Endothelial cell (in vitro differentiated cells): Measurements from ENCODE around the gene FBXW12. TPM values are rescaled to one million over a fixed set of nuclear protein-coding genes. Genes with fewer than 3 reads are reported as not detected.

ENCODE experiments used
- DNase-seq: peaks from one replicate; pipeline ENCODE4 v3.0.0; 2021; ENCODE audit warnings: low spot score
- H3K27ac Mint-ChIP-seq: one replicate; pipeline ENCODE4 v1.8.0; 2021; ENCODE audit warnings: mixed read lengths, inconsistent platforms; ENCODE audit not compliant: unreplicated experiment
- H3K27me3 Mint-ChIP-seq: one replicate; pipeline ENCODE4 v1.8.0; 2021; ENCODE audit warnings: mild to moderate bottlenecking, moderate library complexity, mixed read lengths, inconsistent platforms; ENCODE audit not compliant: unreplicated experiment
- H3K36me3 Mint-ChIP-seq: one replicate; pipeline ENCODE4 v1.8.0; 2021; ENCODE audit warnings: mild to moderate bottlenecking, low read depth, mixed read lengths, inconsistent platforms; ENCODE audit not compliant: unreplicated experiment
- H3K4me1 Mint-ChIP-seq: one replicate; pipeline ENCODE4 v1.8.0; 2021; ENCODE audit warnings: mild to moderate bottlenecking, mixed read lengths, inconsistent platforms; ENCODE audit not compliant: unreplicated experiment
- H3K4me3 Mint-ChIP-seq: one replicate; pipeline ENCODE4 v1.8.0; 2021; ENCODE audit warnings: mild to moderate bottlenecking, mixed read lengths, inconsistent platforms; ENCODE audit not compliant: unreplicated experiment
- H3K9me3 Mint-ChIP-seq: one replicate; pipeline ENCODE4 v1.8.0; 2021; ENCODE audit warnings: mixed read lengths, inconsistent platforms; ENCODE audit not compliant: unreplicated experiment
- total RNA-seq: library from RNA; stranded (reverse); fragmentation: NEBNext Ultra II Directional; extraction: Animal tissue kit (Norgen Biotek cat#: 25700); gene quantifications from one replicate; pipeline ENCODE4 v1.2.1, GENCODE V29; 2021; ENCODE audit not compliant: unreplicated experiment
- TF ChIP-seq, protein P1 (sequence below): fragments of 200-600 bp; sonication (generic); IDR thresholded peaks from one replicate; pipeline ENCODE4 v1.5.0; 2021; ENCODE audit warnings: antibody characterized with exemption; ENCODE audit not compliant: unreplicated experiment

FBXW12 gene
- total RNA-seq, 1 donor from 2014 or later: not detected

- Mint-ChIP-seq H3K27ac (no peak overlapping the region), H3K27me3 (peaks cover 26% of the 10 kb centered on the region), H3K9me3 (no peaks in the 10 kb centered on the region), H3K36me3 (peaks cover 15% of the 10 kb centered on the region), H3K4me1 (peaks cover 30% of the 10 kb centered on the region), H3K4me3 (no peak overlapping the region)
- TF ChIP-seq, protein P1, sequence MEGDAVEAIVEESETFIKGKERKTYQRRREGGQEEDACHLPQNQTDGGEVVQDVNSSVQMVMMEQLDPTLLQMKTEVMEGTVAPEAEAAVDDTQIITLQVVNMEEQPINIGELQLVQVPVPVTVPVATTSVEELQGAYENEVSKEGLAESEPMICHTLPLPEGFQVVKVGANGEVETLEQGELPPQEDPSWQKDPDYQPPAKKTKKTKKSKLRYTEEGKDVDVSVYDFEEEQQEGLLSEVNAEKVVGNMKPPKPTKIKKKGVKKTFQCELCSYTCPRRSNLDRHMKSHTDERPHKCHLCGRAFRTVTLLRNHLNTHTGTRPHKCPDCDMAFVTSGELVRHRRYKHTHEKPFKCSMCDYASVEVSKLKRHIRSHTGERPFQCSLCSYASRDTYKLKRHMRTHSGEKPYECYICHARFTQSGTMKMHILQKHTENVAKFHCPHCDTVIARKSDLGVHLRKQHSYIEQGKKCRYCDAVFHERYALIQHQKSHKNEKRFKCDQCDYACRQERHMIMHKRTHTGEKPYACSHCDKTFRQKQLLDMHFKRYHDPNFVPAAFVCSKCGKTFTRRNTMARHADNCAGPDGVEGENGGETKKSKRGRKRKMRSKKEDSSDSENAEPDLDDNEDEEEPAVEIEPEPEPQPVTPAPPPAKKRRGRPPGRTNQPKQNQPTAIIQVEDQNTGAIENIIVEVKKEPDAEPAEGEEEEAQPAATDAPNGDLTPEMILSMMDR: no peak
- DNase-seq: no peak
Measured at GRCh38 chr3:48426401-48426909, 54.4 kb downstream of the FBXW12 start.

GRCh38 chr3:48426944-48427629 lies 55.1 kb downstream of the FBXW12 start:
- peaks cover 34% of the 10 kb centered on the region for H3K4me1 Mint-ChIP-seq
- DNase-seq: no peak

DNA sequence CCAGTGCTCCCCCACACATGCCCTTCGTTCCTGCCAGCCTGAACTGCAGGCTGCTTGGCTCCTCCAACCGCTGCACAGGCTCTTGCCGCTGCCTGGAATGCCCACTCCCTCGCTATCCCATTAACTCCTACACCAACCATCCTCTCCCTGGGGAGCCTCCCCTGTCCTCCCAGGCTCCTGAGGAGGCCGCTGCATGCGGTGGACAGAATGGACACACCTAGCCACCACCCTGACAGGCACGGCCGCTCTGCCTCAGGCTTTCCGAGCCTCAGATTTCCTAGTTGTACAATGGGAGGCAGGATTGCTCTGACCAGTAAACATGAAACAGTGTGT lies 55.6 kb downstream of the FBXW12 start:
- Mint-ChIP-seq H3K36me3 (peaks cover 20% of the 10 kb centered on the region), H3K9me3 (no peaks in the 10 kb centered on the region), H3K4me1 (peaks cover 34% of the 10 kb centered on the region), H3K27ac (no peak overlapping the region), H3K4me3 (peak overlapping the region; percentile 79), H3K27me3 (peaks cover 24% of the 10 kb centered on the region)
- no peak for DNase-seq
- TF ChIP-seq, protein P1: no peak

More at GRCh38 chr3:48426944-48427629, 55.1 kb downstream of the FBXW12 start:
- H3K4me3 Mint-ChIP-seq: peak overlapping the region; percentile 11
- peaks cover 24% of the 10 kb centered on the region for H3K27me3 Mint-ChIP-seq
- no peaks in the 10 kb centered on the region for H3K9me3 Mint-ChIP-seq
- peaks cover 15% of the 10 kb centered on the region for H3K36me3 Mint-ChIP-seq
- H3K27ac Mint-ChIP-seq: peak overlapping the region; percentile 39
- TF ChIP-seq, protein P1: no peak

- H3K9me3 Mint-ChIP-seq: no peaks in the 10 kb centered on the region
- peak overlapping the region; percentile 79 for H3K4me3 Mint-ChIP-seq
- DNase-seq: no peak
- TF ChIP-seq, protein P1: no peak
- H3K36me3 Mint-ChIP-seq: peaks cover 16% of the 10 kb centered on the region
- H3K4me1 Mint-ChIP-seq: peaks cover 34% of the 10 kb centered on the region
- H3K27ac Mint-ChIP-seq: peak overlapping the region; percentile 64
- H3K27me3 Mint-ChIP-seq: peaks cover 23% of the 10 kb centered on the region
Measured at GRCh38 chr3:48428088-48428571, 56.1 kb downstream of the FBXW12 start.
